GM18498 (cell line): ENCODE results near the gene RANBP6.

Source experiments
- ATAC-seq: cut with Tn5 transposase; IDR thresholded peaks from one replicate; pipeline ENCODE4 v1.9.1; 2021; ENCODE audit warnings: mild to moderate bottlenecking, moderate library complexity; ENCODE audit not compliant: unreplicated experiment

RANBP6 gene

GRCh38 chr9:6007770-6008168 lies 7.7 kb downstream of the RANBP6 start:
- peak; percentile 55 for ATAC-seq

- ATAC-seq: peak; percentile 76
These were observed 8.2 kb downstream of the RANBP6 start for GRCh38 chr9:6007058-6007769.

GRCh38 chr9:6006749-6007057 lies 8.7 kb downstream of the RANBP6 start:
- ATAC-seq: no peak

- ATAC-seq: no peak
These were observed 14.5 kb downstream of the RANBP6 start for GRCh38 chr9:6000955-6001354.

- ATAC-seq: no peak
These were observed 15.9 kb downstream of the RANBP6 start for GRCh38 chr9:5999443-6000101.

GRCh38 chr9:5994493-5994892 lies 20.9 kb downstream of the RANBP6 start:
- no peak for ATAC-seq

- ATAC-seq: no peak
These were observed 27.2 kb downstream of the RANBP6 start for GRCh38 chr9:5988265-5988664.

- ATAC-seq: no peak
These were observed 32.4 kb downstream of the RANBP6 start for GRCh38 chr9:5983042-5983441.

- no peak for ATAC-seq
These were observed 33.1 kb downstream of the RANBP6 start for GRCh38 chr9:5982317-5982716.

GRCh38 chr9:5978523-5978922 lies 36.9 kb downstream of the RANBP6 start:
- ATAC-seq: no peak

GRCh38 chr9:5976674-5977397 lies 38.6 kb downstream of the RANBP6 start:
- peak; percentile 85 for ATAC-seq

- no peak for ATAC-seq
These were observed 43.7 kb downstream of the RANBP6 start for GRCh38 chr9:5971740-5972139.
